HT-29 (cell line): Measurements from ENCODE around the gene ACKR2. TPM values are rescaled to one million over a fixed set of nuclear protein-coding genes. Genes with fewer than 3 reads are reported as not detected.

Source experiments
- DNase-seq: peaks from one replicate; pipeline ENCODE4 v3.0.0-alpha.2; 2015; ENCODE audit warnings: low spot score
- total RNA-seq: library from RNA; depleted of rRNA; stranded (reverse); fragments of >200 nt; shearing (Covaris generic); gene quantifications from 2 replicates; pipeline ENCODE4 v1.2.3, GENCODE V29; 2014; rRNA removed

ACKR2 gene
- 0.18 TPM in 1 of 2 replicates, not detected in the other for total RNA-seq

- no peak for DNase-seq
Observed at GRCh38 chr3:42809202-42809601, at the start of gene ACKR2. TSS of gene ACKR2 (plus strand) at chr3:42809445. CDS start at chr3:42864503, 55,058 bp downstream.

GRCh38 chr3:42762046-42762724 lies 47.1 kb upstream of the ACKR2 start:
- DNase-seq = no peak

DNA sequence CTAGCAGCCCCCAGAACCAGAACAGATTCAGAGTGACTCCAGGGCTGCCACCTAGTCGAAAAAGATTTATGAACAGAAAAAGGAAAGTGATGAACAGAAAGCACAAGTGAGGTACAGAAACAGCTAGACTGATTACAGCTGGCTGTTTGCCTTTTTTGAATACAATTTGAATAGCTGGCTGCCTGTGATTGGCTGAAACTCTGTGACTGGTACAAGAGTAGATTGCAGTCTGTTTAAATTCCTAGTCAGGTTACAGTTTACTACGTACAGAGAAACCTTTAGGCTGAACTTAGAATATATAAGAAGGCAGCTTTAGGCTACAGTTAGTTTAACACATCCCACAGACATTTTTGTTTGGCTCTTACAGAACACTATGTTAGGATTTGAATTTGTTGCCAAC lies 46.2 kb upstream of the ACKR2 start:
- no peak for DNase-seq

GRCh38 chr3:42764115-42764514 lies 45.1 kb upstream of the ACKR2 start:
- no peak for DNase-seq

GRCh38 chr3:42764561-42765295 lies 44.5 kb upstream of the ACKR2 start:
- no peak for DNase-seq

GRCh38 chr3:42769477-42770131 lies 39.6 kb upstream of the ACKR2 start:
- no peak for DNase-seq

DNA sequence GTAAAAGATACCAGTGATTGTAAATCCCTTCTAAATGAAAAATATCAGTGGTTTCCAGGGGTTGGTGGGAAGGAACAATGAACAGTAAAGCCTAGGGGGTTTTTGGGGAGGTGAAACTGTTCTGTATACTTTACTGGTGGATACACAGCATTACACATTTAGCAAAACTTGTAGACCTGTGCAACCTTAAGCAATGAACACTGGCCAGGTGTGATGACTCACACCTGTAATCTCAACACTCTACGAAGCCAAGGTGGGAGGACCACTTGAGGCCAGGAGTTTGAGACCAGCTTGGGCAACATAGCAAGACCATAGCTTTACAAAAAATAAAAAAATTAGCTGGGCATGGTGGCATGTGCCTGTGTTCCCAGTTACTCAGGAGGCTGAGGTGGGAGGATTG lies 38.0 kb upstream of the ACKR2 start:
- DNase-seq = no peak

GRCh38 chr3:42772670-42773408 lies 36.4 kb upstream of the ACKR2 start, which contains the start of gene CCDC13:
TSS of gene CCDC13 (minus strand) at chr3:42773253. CDS start at chr3:42758345, 14,908 bp downstream.
- no peak for DNase-seq

DNA sequence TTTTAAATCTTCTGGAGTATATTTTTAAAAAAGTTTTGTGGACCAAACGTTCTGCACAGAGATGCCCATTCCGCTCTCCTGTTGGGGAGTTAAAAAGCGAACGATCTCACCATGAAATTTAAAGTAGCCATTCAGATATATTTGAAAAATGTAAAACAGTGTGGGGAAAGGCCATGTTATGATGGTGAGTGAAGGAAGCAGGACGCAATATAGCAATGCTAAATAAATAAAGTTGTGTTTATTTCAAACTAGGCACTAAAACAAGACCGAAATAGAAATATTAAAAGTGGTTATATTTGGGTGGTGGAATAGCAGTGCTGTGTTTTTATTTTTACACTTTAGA lies 35.9 kb upstream of the ACKR2 start:
- DNase-seq = no peak

GRCh38 chr3:42778644-42779043 lies 30.6 kb upstream of the ACKR2 start:
- no peak for DNase-seq

GRCh38 chr3:42780398-42780797 lies 28.8 kb upstream of the ACKR2 start:
- DNase-seq = no peak

DNA sequence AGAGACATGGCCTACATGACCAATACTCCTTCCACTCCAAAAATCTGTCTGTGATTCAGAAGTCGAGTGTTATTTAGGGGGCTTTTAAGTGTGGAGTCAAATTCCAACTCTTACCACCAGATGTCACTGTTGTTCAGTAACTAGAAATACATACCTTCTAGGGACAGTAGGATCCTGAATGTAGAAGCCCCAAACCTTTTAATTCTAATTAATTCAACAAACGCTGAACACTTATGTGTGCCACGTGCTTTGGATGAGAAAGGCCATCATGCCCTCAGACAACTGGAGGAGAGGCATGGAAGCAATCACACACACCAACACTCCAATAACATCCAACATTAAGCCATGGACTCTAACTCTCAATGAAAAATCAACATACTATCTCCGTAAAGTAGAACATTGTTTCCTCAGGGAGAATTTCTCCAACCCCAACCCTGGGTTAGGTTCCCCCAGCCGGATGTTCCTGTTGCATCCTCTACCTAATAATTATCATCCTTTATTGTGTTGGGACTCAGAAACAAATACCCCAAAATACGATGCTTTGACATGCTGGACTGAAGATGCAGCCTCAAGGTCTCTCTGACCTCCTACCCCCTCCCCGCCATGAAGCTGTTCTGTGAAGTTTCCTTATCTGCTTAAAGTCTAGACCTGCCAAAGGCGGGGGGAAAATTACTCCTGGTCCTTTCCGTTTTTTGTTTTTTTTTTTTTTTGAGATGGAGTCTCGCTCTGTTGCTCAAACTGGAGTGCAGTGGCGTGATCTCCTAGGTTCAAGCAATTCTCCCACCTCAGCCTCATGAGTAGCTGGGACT lies 28.1 kb upstream of the ACKR2 start:
- DNase-seq = peak; percentile 73

GRCh38 chr3:42786212-42786611 lies 23.0 kb upstream of the ACKR2 start:
- no peak for DNase-seq

DNA sequence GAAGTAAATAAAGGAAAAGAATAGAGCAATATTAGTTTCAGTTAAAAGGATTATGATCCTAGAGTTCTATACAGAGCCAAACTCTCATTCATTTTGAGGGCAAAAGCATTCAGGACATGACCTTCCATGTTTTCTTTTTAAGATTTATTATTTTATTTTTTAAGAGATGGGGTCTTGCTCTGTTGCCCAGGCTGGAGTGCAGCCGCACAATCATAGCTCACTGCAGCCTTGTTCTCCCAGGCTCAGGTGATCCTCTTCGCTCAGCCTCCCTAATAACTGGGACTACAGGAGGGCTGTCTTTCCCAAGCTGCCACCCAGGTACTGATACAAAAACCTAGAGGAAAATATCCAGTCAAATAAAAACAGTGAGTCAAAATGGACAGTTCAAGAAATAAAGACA lies 22.6 kb upstream of the ACKR2 start:
- no peak for DNase-seq

- DNase-seq = no peak
Observed at GRCh38 chr3:42790714-42791229, 18.5 kb upstream of the ACKR2 start.

DNA sequence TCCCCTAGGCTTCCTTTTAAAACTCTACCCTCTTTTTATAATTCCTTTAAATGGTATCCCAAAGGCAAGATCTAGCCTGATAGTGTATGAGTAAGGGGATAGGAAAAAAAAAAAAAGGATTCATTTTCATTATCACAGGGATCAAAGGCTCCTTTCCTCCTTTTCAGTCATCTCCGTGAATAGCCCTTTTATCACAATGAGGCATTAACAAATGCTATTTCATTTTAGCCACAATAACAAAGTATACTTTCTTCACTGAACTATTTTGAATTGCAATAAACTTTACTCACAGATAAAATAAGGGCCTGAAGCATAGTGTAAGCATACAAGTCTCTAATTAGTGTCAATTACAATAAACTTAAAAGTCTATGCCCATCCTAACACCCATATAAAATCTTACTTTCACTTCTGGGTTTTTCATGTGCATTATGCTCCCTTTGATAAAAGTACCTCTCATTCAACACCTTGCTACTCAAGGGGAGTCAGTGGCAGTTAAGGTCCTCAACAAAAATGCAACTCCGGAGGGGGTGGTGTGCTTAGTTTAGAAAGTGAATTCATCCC lies 13.5 kb upstream of the ACKR2 start:
- DNase-seq = no peak

- DNase-seq = no peak
Observed at GRCh38 chr3:42796332-42796885, 12.8 kb upstream of the ACKR2 start.

DNA sequence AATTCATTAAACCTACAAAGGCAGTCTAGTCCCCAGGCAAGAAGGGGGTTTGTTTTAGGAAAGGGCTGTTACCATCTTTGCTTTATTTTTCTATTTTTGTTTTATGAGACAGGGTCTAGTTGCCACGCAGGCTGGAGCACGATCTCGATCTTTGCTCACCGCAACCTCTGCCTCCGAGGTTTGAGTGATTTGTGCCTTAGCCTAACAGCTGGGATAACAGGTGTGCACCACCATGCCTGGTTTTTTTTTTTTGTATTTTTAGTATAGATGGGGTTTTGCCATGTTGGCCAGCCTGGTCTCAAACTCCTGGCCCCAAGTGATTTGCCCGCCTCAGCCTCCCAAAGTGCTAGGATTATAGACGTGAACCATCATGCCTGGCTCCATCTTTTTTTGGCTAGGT lies 9.9 kb upstream of the ACKR2 start:
- DNase-seq = no peak

DNA sequence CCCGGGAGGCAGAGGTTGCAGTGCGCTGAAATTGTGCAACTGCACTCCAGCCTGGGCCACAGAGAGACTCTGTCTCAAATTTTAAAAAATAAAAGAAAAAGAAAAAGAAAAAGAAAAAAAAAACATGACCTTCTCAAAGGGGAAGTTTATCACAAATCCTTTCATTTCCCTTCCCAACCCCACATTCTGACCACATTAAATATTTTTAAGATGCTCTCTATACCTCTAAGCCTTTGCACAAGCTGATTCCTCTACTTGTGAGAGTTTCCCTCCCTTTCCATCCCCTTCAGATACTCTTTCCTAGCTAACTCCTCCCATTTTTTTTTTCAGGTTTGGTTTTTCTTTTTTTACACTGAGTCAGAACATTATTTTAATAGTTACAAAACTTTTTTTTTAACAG lies 9.0 kb upstream of the ACKR2 start:
- DNase-seq = no peak

DNA sequence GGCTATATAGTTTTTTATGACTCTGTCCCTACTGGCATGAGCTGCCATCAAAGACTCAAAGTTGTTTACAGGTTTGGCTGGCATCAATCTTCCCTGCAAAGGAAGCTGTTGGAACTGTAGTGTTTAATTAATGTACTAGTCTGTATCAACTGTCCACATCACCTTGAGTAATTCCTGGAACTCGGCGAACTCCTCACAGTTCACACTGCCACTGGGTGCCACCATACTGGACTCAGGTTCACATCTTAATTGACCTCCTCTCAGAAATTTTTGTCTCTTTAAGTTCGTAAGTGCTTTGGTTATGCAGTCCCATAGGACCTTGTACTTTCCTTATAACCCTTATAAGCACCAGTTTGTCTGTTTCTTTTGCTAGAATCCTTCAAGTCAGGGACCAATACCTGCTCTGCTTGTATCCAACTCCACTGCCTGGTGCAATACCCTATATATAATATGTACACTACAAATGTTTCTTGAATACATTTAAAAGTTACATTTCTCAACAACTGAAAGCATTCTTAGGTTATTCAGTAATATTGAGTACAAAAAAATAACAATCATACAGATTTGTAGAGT lies 8.1 kb upstream of the ACKR2 start:
- DNase-seq = no peak
